Lower lobe of right lung (tissue), 2 donors: Measurements from ENCODE around the gene AUTS2. TPM values are rescaled to one million over a fixed set of nuclear protein-coding genes. Genes with fewer than 3 reads are reported as not detected.

Experiments used
- ATAC-seq, 2 donors: fragments of 200-7000 bp; cut with Tn5 transposase; one replicate each; pipeline ENCODE4 v1.9.1; 2020 to 2022; ENCODE audit warnings: mild to moderate bottlenecking in 2 of 2, moderate library complexity in 2 of 2
- DNase-seq: peaks from one replicate; pipeline ENCODE4 v3.0.0-alpha.2; 2020
- H3K27ac ChIP-seq: fragments of 200-600 bp; one replicate; pipeline ENCODE4 v1.8.0; 2022
- H3K27me3 ChIP-seq: fragments of 200-600 bp; one replicate; pipeline ENCODE4 v1.8.0; 2022; ENCODE audit warnings: low read depth
- H3K36me3 ChIP-seq: fragments of 200-600 bp; one replicate; pipeline ENCODE4 v1.8.0; 2022; ENCODE audit warnings: mild to moderate bottlenecking
- H3K4me1 ChIP-seq: fragments of 200-600 bp; one replicate; pipeline ENCODE4 v1.8.0; 2022
- H3K4me3 ChIP-seq: fragments of 200-600 bp; one replicate; pipeline ENCODE4 v1.8.0; 2022; ENCODE audit warnings: mild to moderate bottlenecking
- H3K9me3 ChIP-seq: fragments of 200-600 bp; one replicate; pipeline ENCODE4 v1.8.0; 2022
- CTCF ChIP-seq: fragments of 200-600 bp; IDR thresholded peaks from one replicate; pipeline ENCODE4 v1.8.0; 2022; ENCODE audit warnings: antibody characterized with exemption, mild to moderate bottlenecking
- intact Hi-C: fragments of 100-400 bp; cut with DNase I; formaldehyde crosslinking; loops from one replicate; pipeline ENCODE4 v1.11.0; 2022
- total RNA-seq: library from RNA; stranded (reverse); fragmentation: NEBNext Ultra II Directional; extraction: Animal tissue kit (Norgen Biotek cat#: 25700); gene quantifications from one replicate; pipeline ENCODE4 v1.2.1, GENCODE V29; 2021
- donor health status: DM: no; HTN: yes; CAD: no; lungs with severe emphysema.

Gene AUTS2
- total RNA-seq, 1 donor from 2014 or later = 45.7 TPM

- no peak for TF ChIP-seq CTCF
- intact Hi-C loops = no loop called here
- Histone ChIP-seq H3K4me1 (no peaks in the 10 kb centered on the region), H3K27ac (no peak overlapping the region), H3K27me3 (no peaks in the 10 kb centered on the region), H3K36me3 (no peaks in the 10 kb centered on the region), H3K9me3 (no peaks in the 10 kb centered on the region), H3K4me3 (no peak overlapping the region)
- ATAC-seq (no peak), DNase-seq (no peak)
These were observed 755.2 kb downstream of the AUTS2 start for GRCh38 chr7:70353330-70353945.

DNA sequence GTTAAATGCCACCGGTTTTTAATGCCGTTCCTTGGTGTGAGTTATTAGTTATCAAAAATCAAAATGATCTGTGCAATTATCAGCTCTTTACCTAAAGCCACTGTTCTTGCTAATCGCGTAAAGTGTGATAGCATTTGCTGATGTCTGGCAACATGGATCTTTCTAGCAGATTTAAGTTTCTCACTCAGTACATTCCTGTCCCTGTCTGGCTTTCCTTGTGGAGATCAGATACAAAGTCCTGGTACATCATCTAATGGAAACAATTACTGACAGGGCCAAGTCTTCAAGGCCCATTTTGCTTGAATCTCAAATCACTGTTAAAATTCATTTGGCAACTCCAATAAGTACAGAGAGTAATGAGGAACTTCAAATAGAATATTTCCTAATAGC is 755.7 kb downstream of the AUTS2 start:
- H3K27ac ChIP-seq = no peak overlapping the region
- DNase-seq (no peak), ATAC-seq (no peak)
- H3K36me3 ChIP-seq = no peaks in the 10 kb centered on the region
- no peak for TF ChIP-seq CTCF
- H3K9me3 ChIP-seq = no peaks in the 10 kb centered on the region
- H3K27me3 ChIP-seq = no peaks in the 10 kb centered on the region
- intact Hi-C loops = no loop called here
- no peak overlapping the region for H3K4me3 ChIP-seq
- H3K4me1 ChIP-seq = no peaks in the 10 kb centered on the region

GRCh38 chr7:70354409-70355169 is 756.3 kb downstream of the AUTS2 start:
- DNase-seq = no peak
- Histone ChIP-seq H3K27me3 (no peaks in the 10 kb centered on the region), H3K27ac (no peak overlapping the region), H3K4me3 (no peak overlapping the region), H3K9me3 (no peaks in the 10 kb centered on the region), H3K4me1 (no peaks in the 10 kb centered on the region), H3K36me3 (no peaks in the 10 kb centered on the region)
- ATAC-seq = no peak
- intact Hi-C loops = no loop called here
- TF ChIP-seq CTCF = no peak

- H3K27ac ChIP-seq = no peak overlapping the region
- no peaks in the 10 kb centered on the region for H3K36me3 ChIP-seq
- no peak for TF ChIP-seq CTCF
- no peaks in the 10 kb centered on the region for H3K4me1 ChIP-seq
- no peaks in the 10 kb centered on the region for H3K9me3 ChIP-seq
- no peak overlapping the region for H3K4me3 ChIP-seq
- intact Hi-C loops = no loop called here
- DNase-seq = no peak
- no peak for ATAC-seq
- no peaks in the 10 kb centered on the region for H3K27me3 ChIP-seq
These were observed 757.1 kb downstream of the AUTS2 start for GRCh38 chr7:70355198-70356020.

DNA sequence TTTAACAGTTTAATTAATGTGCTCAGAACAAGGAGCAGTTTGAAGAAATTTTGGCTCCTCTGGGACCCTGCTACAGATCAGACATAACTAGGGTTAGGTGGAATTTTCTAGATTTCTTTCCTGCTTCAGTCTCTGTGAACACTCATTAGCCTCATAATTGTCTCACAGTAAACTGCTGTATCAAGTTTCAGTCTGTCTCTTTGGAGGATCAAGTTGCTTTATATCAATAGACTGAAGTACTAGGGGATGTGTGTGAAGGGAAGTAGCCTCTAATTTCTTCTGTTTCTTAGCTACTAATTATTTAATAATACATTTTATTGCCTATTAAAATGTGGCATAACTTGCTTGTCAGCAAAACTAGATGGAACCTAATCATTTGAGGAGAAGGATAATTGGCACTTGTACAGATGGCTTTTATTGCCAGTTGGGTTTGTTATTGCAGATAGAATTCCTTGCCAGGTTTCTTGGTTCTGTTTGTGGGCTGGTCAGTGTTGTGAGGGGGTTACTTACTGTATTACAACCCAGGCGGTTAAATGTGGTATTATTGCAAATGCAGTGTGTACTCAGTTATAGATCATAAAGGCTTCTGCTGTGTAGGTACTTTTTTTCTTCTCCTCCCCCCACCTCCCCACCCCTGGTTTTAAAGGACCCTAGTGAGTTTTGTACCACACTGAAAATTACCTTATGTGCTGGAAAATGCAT is 758.0 kb downstream of the AUTS2 start:
- DNase-seq (no peak), ATAC-seq (no peak)
- H3K4me3 ChIP-seq = no peak overlapping the region
- intact Hi-C loops = no loop called here
- no peaks in the 10 kb centered on the region for H3K4me1 ChIP-seq
- H3K9me3 ChIP-seq = no peaks in the 10 kb centered on the region
- H3K36me3 ChIP-seq = no peaks in the 10 kb centered on the region
- no peak for TF ChIP-seq CTCF
- H3K27me3 ChIP-seq = no peaks in the 10 kb centered on the region
- H3K27ac ChIP-seq = no peak overlapping the region
